Measurements from ENCODE around the gene SLC22A23. TPM values are rescaled to one million over a fixed set of nuclear protein-coding genes. Genes with fewer than 3 reads are reported as not detected.

The SLC22A23 gene
- total RNA-seq, 4 donors from 2014 or later, result 6.2 to 10.8 (median 7.8) TPM

GRCh38 chr6:3353939-3354338 lies 102.9 kb downstream of the SLC22A23 start:
- H3K9me3 ChIP-seq, result no peaks in the 10 kb centered on the region
- H3K4me3 ChIP-seq, result no peak overlapping the region
- TF ChIP-seq POLR2A (IDR thresholded peaks at IDR 0.05), result no peak
- no peak for TF ChIP-seq POLR2AphosphoS5 (IDR thresholded peaks at IDR 0.05)
- TF ChIP-seq CTCF (IDR thresholded peaks at IDR 0.05), result no peak
- TF ChIP-seq EP300 (IDR thresholded peaks at IDR 0.05), result no peak
- WGBS, 2 donors (ENCODE audit: low coverage in 1 of 2), result 92 to 100% methylated on average over 1 to 4 of the region's 5 CpGs
- H3K27me3 ChIP-seq, result no peaks in the 10 kb centered on the region
- ATAC-seq, result no peak
- H3K4me1 ChIP-seq, result peaks cover 6 to 72% (median 22%) of the 10 kb centered on the region in 3 donors
- peak overlapping the region in 3 of 4 donors; percentile 90 to 93 (median 92) for H3K27ac ChIP-seq
- H3K36me3 ChIP-seq, result no peaks in the 10 kb centered on the region

GRCh38 chr6:3353213-3353903 lies 103.5 kb downstream of the SLC22A23 start:
- Histone ChIP-seq H3K9me3 (no peaks in the 10 kb centered on the region), H3K27ac (peak overlapping the region in 2 of 4 donors; percentile 92 to 93), H3K36me3 (no peaks in the 10 kb centered on the region), H3K27me3 (no peaks in the 10 kb centered on the region), H3K4me1 (peaks cover 6 to 67% (median 22%) of the 10 kb centered on the region in 3 donors), H3K4me3 (no peak overlapping the region)
- 80 to 100% methylated on average over 5 to 7 of the region's 9 CpGs for WGBS, 2 donors (ENCODE audit: low coverage in 1 of 2)
- TF ChIP-seq POLR2AphosphoS5 (IDR thresholded peaks at IDR 0.05), result no peak
- TF ChIP-seq CTCF (IDR thresholded peaks at IDR 0.05), result no peak
- TF ChIP-seq EP300 (IDR thresholded peaks at IDR 0.05), result no peak
- TF ChIP-seq POLR2A (IDR thresholded peaks at IDR 0.05), result no peak
- ATAC-seq, result no peak

- no peaks in the 10 kb centered on the region for H3K36me3 ChIP-seq
- H3K4me1 ChIP-seq, result peaks cover 6 to 63% (median 22%) of the 10 kb centered on the region in 3 donors
- H3K27ac ChIP-seq, result no peak overlapping the region
- no peaks in the 10 kb centered on the region for H3K27me3 ChIP-seq
- H3K4me3 ChIP-seq, result no peak overlapping the region
- no peak for ATAC-seq
- no peaks in the 10 kb centered on the region for H3K9me3 ChIP-seq
- TF ChIP-seq POLR2A (IDR thresholded peaks at IDR 0.05) (no peak), POLR2AphosphoS5 (IDR thresholded peaks at IDR 0.05) (no peak), EP300 (IDR thresholded peaks at IDR 0.05) (no peak), CTCF (IDR thresholded peaks at IDR 0.05) (no peak)
- 80 to 87% methylated on average over 4 to 9 of the region's 9 CpGs for WGBS, 2 donors (ENCODE audit: low coverage in 1 of 2)
Observed at GRCh38 chr6:3352678-3353077, 104.2 kb downstream of the SLC22A23 start.

GRCh38 chr6:3351829-3352524 lies 104.9 kb downstream of the SLC22A23 start:
- peaks cover 3 to 56% (median 19%) of the 10 kb centered on the region in 3 donors for H3K4me1 ChIP-seq
- no peak for ATAC-seq
- 100% methylated on average over 1 to 2 of the region's 9 CpGs for WGBS, 2 donors (ENCODE audit: low coverage in 1 of 2)
- H3K9me3 ChIP-seq, result no peaks in the 10 kb centered on the region
- TF ChIP-seq EP300 (IDR thresholded peaks at IDR 0.05), result no peak
- no peak for TF ChIP-seq POLR2AphosphoS5 (IDR thresholded peaks at IDR 0.05)
- no peak for TF ChIP-seq POLR2A (IDR thresholded peaks at IDR 0.05)
- TF ChIP-seq CTCF (IDR thresholded peaks at IDR 0.05), result no peak
- H3K27me3 ChIP-seq, result no peaks in the 10 kb centered on the region
- no peak overlapping the region for H3K4me3 ChIP-seq
- no peaks in the 10 kb centered on the region for H3K36me3 ChIP-seq
- peak overlapping the region in 2 of 4 donors; percentile 45 to 51 for H3K27ac ChIP-seq

All from gastroesophageal sphincter (tissue), 4 donors.